Common myeloid progenitor, CD34-positive (primary cell): ENCODE measurements around the gene ARMH4.

Experiments
- CTCF ChIA-PET: fragments of 350-600 bp; sonication (Branson Sonifier 250); formaldehyde crosslinking; loops from one replicate; lab custom pipeline; 2021; ENCODE audit warnings: antibody characterized with exemption; lab: Charles Lee
- POLR2A ChIA-PET: fragments of 350-600 bp; sonication (Branson Sonifier 250); formaldehyde crosslinking; loops from one replicate; lab custom pipeline; 2021; ENCODE audit warnings: antibody characterized with exemption; lab: Charles Lee
- DNase-seq, 3 donors: peaks; one replicate each; pipeline versions ENCODE4 v3.0.0 to v3.0.0-alpha.2; 2013
- H3K27ac ChIP-seq, 2 experiments: 1 replicate in 1 of 2; 2 replicates in 1 of 2; pipeline ENCODE4 v1.7.0; 2013; ENCODE audit warnings: inconsistent platforms in 2 of 2, low read length in 2 of 2, mild to moderate bottlenecking in 2 of 2, low read depth in 1 of 2, moderate library complexity in 1 of 2; ENCODE audit not compliant: severe bottlenecking in 2 of 2, insufficient read depth in 1 of 2, poor library complexity in 1 of 2
- H3K27me3 ChIP-seq, 5 experiments: replicated peaks in 2 of 5; 1 replicate in 3 of 5; 2 replicates in 2 of 5; pipeline versions ENCODE4 v1.6.1 to v1.7.0; 2013; ENCODE audit warnings: low read length in 4 of 5, mild to moderate bottlenecking in 2 of 5, moderate library complexity in 2 of 5, inconsistent platforms in 1 of 5; ENCODE audit not compliant: insufficient read depth in 5 of 5, control insufficient read depth in 4 of 5
- H3K36me3 ChIP-seq, 4 experiments: 1 replicate in 2 of 4; 2 replicates in 2 of 4; pipeline versions ENCODE4 v1.6.1 to v1.7.0; 2013; ENCODE audit warnings: low read length in 3 of 4, control low read depth in 1 of 4, mild to moderate bottlenecking in 1 of 4; ENCODE audit not compliant: control insufficient read depth in 4 of 4, insufficient read depth in 4 of 4
- H3K4me1 ChIP-seq, 4 experiments: 1 replicate in 3 of 4; 2 replicates in 1 of 4; pipeline versions ENCODE4 v1.6.1 to v1.7.1; 2013; ENCODE audit warnings: low read length in 3 of 4, mild to moderate bottlenecking in 3 of 4, control low read depth in 1 of 4, inconsistent platforms in 1 of 4, moderate library complexity in 1 of 4; ENCODE audit not compliant: control insufficient read depth in 4 of 4, insufficient read depth in 4 of 4; ENCODE audit errors: control extremely low read depth in 1 of 4
- H3K4me3 ChIP-seq, 7 experiments: 1 replicate in 4 of 7; 2 replicates in 3 of 7; pipeline versions ENCODE4 v1.5.1 to v1.7.0; 2013; ENCODE audit warnings: mild to moderate bottlenecking in 7 of 7, low read length in 6 of 7, moderate library complexity in 6 of 7, inconsistent platforms in 2 of 7, low read depth in 2 of 7, control low read depth in 1 of 7; ENCODE audit not compliant: insufficient read depth in 4 of 7, control insufficient read depth in 1 of 7; ENCODE audit errors: extremely low read depth in 1 of 7
- H3K9me3 ChIP-seq, 5 experiments: 1 replicate in 4 of 5; 2 replicates in 1 of 5; pipeline versions ENCODE4 v1.6.1 to v1.7.1; 2013; ENCODE audit warnings: low read length in 4 of 5, mild to moderate bottlenecking in 2 of 5, inconsistent platforms in 1 of 5, low read depth in 1 of 5, moderate library complexity in 1 of 5; ENCODE audit not compliant: control insufficient read depth in 4 of 5, insufficient read depth in 2 of 5; ENCODE audit errors: control extremely low read depth in 1 of 5
- WGBS: methylation state at CpG from one replicate; pipeline ENCODE4 v1.1.5; 2013; ENCODE audit not compliant: insufficient coverage; 5-methylcytosine and 5-hydroxymethylcytosine counted together

ARMH4 gene

GRCh38 chr14:58193542-58193941 is 41.5 kb upstream of the ARMH4 start:
- no peak for DNase-seq
- H3K27ac ChIP-seq, result no peak overlapping the region
- no peak overlapping the region for H3K4me3 ChIP-seq
- H3K27me3 ChIP-seq, result peaks cover 0 to 2% (median 0%) of the 10 kb centered on the region in 5 experiments
- ChIA-PET CTCF (no interaction called here), POLR2A (no interaction called here)
- H3K4me1 ChIP-seq, result no peaks in the 10 kb centered on the region
- H3K9me3 ChIP-seq, result no peaks in the 10 kb centered on the region
- no peaks in the 10 kb centered on the region for H3K36me3 ChIP-seq
- WGBS, result no CpG with 5 or more reads among the region's 2 CpGs

- ChIA-PET POLR2A (interaction anchor here (0.9 kb wide), 1 partner anchor 8 kb away, joined by 3 read pairs; the partner anchor contains the start of gene ACTR10), CTCF (interaction anchor here (1.3 to 1.6 kb wide), 2 partner anchors 24 to 27 kb away, joined by 4 to 5 read pairs; no protein-coding TSS in a partner anchor)
- Histone ChIP-seq H3K4me1 (no peaks in the 10 kb centered on the region), H3K27me3 (no peaks in the 10 kb centered on the region), H3K27ac (no peak overlapping the region), H3K36me3 (no peaks in the 10 kb centered on the region), H3K4me3 (no peak overlapping the region), H3K9me3 (no peaks in the 10 kb centered on the region)
- DNase-seq, result no peak
- WGBS, result 84% methylated on average over 3 of the region's 3 CpGs
Measured at GRCh38 chr14:58191763-58192601, 40.0 kb upstream of the ARMH4 start.

GRCh38 chr14:58189176-58189575 is 37.2 kb upstream of the ARMH4 start:
- 100% methylated on average over 1 of the region's 2 CpGs for WGBS
- ChIA-PET CTCF (interaction anchor here (1.3 kb wide), 1 partner anchor 21 kb away, joined by 4 read pairs; no protein-coding TSS in a partner anchor), POLR2A (no interaction called here)
- Histone ChIP-seq H3K9me3 (no peaks in the 10 kb centered on the region), H3K36me3 (no peaks in the 10 kb centered on the region), H3K4me3 (no peak overlapping the region), H3K27ac (no peak overlapping the region), H3K27me3 (no peaks in the 10 kb centered on the region), H3K4me1 (no peaks in the 10 kb centered on the region)
- DNase-seq, result no peak

- WGBS, result 96% methylated on average over 3 of the region's 5 CpGs
- Histone ChIP-seq H3K27ac (no peak overlapping the region), H3K36me3 (no peaks in the 10 kb centered on the region), H3K9me3 (no peaks in the 10 kb centered on the region), H3K4me1 (no peaks in the 10 kb centered on the region), H3K4me3 (no peak overlapping the region), H3K27me3 (no peaks in the 10 kb centered on the region)
- DNase-seq, result no peak
- CTCF ChIA-PET, result no interaction called here
- POLR2A ChIA-PET, result no interaction called here
Measured at GRCh38 chr14:58177125-58177524, 25.1 kb upstream of the ARMH4 start.

GRCh38 chr14:58171090-58171489 is 19.1 kb upstream of the ARMH4 start:
- ChIA-PET CTCF (no interaction called here), POLR2A (no interaction called here)
- WGBS, result 34% methylated on average over 6 of the region's 6 CpGs
- H3K27me3 ChIP-seq, result peaks cover 0 to under 1% (median 0%) of the 10 kb centered on the region in 5 experiments
- H3K27ac ChIP-seq, result no peak overlapping the region
- H3K36me3 ChIP-seq, result no peaks in the 10 kb centered on the region
- no peak overlapping the region for H3K4me3 ChIP-seq
- H3K9me3 ChIP-seq, result no peaks in the 10 kb centered on the region
- DNase-seq, result peak; percentile 77 to 92 (median 90)
- H3K4me1 ChIP-seq, result peaks cover 0 to 4% (median 1%) of the 10 kb centered on the region in 4 experiments

GRCh38 chr14:58167891-58168290 is 15.9 kb upstream of the ARMH4 start:
- ChIA-PET CTCF (interaction anchor here (0.8 to 7.6 kb wide), 6 partner anchors 21 to 59 kb away, joined by 3 to 103 read pairs (median 4); no protein-coding TSS in a partner anchor), POLR2A (no interaction called here)
- no peak for DNase-seq
- Histone ChIP-seq H3K4me1 (peaks cover 0 to 4% (median 1%) of the 10 kb centered on the region in 4 experiments), H3K36me3 (no peaks in the 10 kb centered on the region), H3K9me3 (no peaks in the 10 kb centered on the region), H3K27ac (no peak overlapping the region), H3K4me3 (no peak overlapping the region), H3K27me3 (peaks cover 0 to 2% (median 0%) of the 10 kb centered on the region in 5 experiments)
- 89% methylated on average over 5 of the region's 5 CpGs for WGBS

GRCh38 chr14:58167057-58167456 is 15.0 kb upstream of the ARMH4 start:
- no peaks in the 10 kb centered on the region for H3K36me3 ChIP-seq
- H3K27me3 ChIP-seq, result peaks cover 0 to 4% (median 0%) of the 10 kb centered on the region in 5 experiments
- POLR2A ChIA-PET, result interaction anchor here (0.8 kb wide), 1 partner anchor 59 kb away, joined by 3 read pairs; no protein-coding TSS in a partner anchor

More at GRCh38 chr14:58167057-58167456, 15.0 kb upstream of the ARMH4 start:
- no peak for DNase-seq
- Histone ChIP-seq H3K4me3 (no peak overlapping the region), H3K4me1 (peaks cover 0 to 4% (median 1%) of the 10 kb centered on the region in 4 experiments), H3K9me3 (no peaks in the 10 kb centered on the region), H3K27ac (no peak overlapping the region)
- CTCF ChIA-PET, result interaction anchor here (1.1 to 7.6 kb wide), 3 partner anchors 14 to 64 kb away, joined by 4 to 103 read pairs (median 7); no protein-coding TSS in a partner anchor
- WGBS, result 57% methylated on average over 1 of the region's 1 CpG
